SK-N-SH (cell line): ENCODE measurements around the gene CCNF. TPM values are rescaled to one million over a fixed set of nuclear protein-coding genes. Genes with fewer than 3 reads are reported as not detected.

Experiments
- CTCF ChIA-PET: fragments of 300-600, 350-600 bp; formaldehyde crosslinking; extraction: SDS; loops from one replicate; lab custom pipeline; 2021; lab: Yijun Ruan, JAX
- POLR2A ChIA-PET: fragments of 350-600 bp; sonication (Branson Sonifier 250); formaldehyde crosslinking; extraction: SDS; loops from one replicate; lab custom pipeline; 2020; ENCODE audit warnings: antibody characterized with exemption, inconsistent platforms; lab: Yijun Ruan, JAX
- DNase-seq: peaks from one replicate; pipeline ENCODE4 v3.0.0; 2012
- H2AFZ ChIP-seq: fragments of 200-600 bp; sonication (generic); 2 replicates; pipeline ENCODE4 v1.8.1; 2016; ENCODE audit warnings: antibody characterized with exemption, mild to moderate bottlenecking, low read depth
- H3F3A ChIP-seq: fragments of 200-600 bp; sonication (generic); replicated peaks from 2 replicates; pipeline ENCODE3; 2016; ENCODE audit warnings: antibody characterized with exemption, mild to moderate bottlenecking; ENCODE audit not compliant: insufficient read depth
- H3K27ac ChIP-seq, 2 experiments: fragments of 200-500 bp in 1 of 2; fragments of 200-600 bp in 1 of 2; sonication (Bioruptor generic) in 1 of 2; sonication (generic), shearing (Covaris generic) in 1 of 2; 2 replicates each; pipeline versions ENCODE4 v1.5.1 to v1.6.1; 2014 to 2016; ENCODE audit warnings: low read depth in 2 of 2, inconsistent platforms in 1 of 2, low read length in 1 of 2, mild to moderate bottlenecking in 1 of 2, mixed read lengths in 1 of 2
- H3K27me3 ChIP-seq: fragments of 200-600 bp; sonication (generic), shearing (Covaris generic); 2 replicates; pipeline ENCODE4 v1.6.1; 2016; ENCODE audit warnings: mixed run types; ENCODE audit not compliant: insufficient read depth
- H3K36me3 ChIP-seq, 2 experiments: fragments of 200-500 bp in 1 of 2; fragments of 200-600 bp in 1 of 2; sonication (Bioruptor generic) in 1 of 2; sonication (generic) in 1 of 2; replicated peaks in 1 of 2; 2 replicates each; pipeline versions ENCODE3 to v1.5.1; 2014 to 2016; ENCODE audit warnings: low read length in 1 of 2, mild to moderate bottlenecking in 1 of 2; ENCODE audit not compliant: insufficient read depth in 2 of 2, control insufficient read depth in 1 of 2
- H3K4me1 ChIP-seq, 2 experiments: fragments of 200-500 bp in 1 of 2; fragments of 200-600 bp in 1 of 2; sonication (Bioruptor generic) in 1 of 2; sonication (generic), shearing (Covaris generic) in 1 of 2; 2 replicates each; pipeline versions ENCODE4 v1.5.1 to v1.6.1; 2014 to 2016; ENCODE audit warnings: low read depth in 1 of 2, low read length in 1 of 2, mixed run types in 1 of 2; ENCODE audit not compliant: insufficient read depth in 2 of 2, control insufficient read depth in 1 of 2
- H3K4me2 ChIP-seq: fragments of 200-600 bp; sonication (generic), shearing (Covaris generic); 2 replicates; pipeline ENCODE4 v1.6.1; 2017; ENCODE audit warnings: mixed run types
- H3K4me3 ChIP-seq, 2 experiments: fragments of 200-500 bp in 1 of 2; fragments of 200-600 bp in 1 of 2; sonication (Bioruptor generic) in 1 of 2; sonication (generic), shearing (Covaris generic) in 1 of 2; 2 replicates each; pipeline versions ENCODE4 v1.5.1 to v1.8.1; 2014 to 2016; ENCODE audit warnings: low read depth in 2 of 2, inconsistent platforms in 1 of 2, low read length in 1 of 2, mild to moderate bottlenecking in 1 of 2, mixed read lengths in 1 of 2, moderate library complexity in 1 of 2
- H3K79me2 ChIP-seq: fragments of 200-600 bp; sonication (generic); 2 replicates; pipeline ENCODE4 v1.8.1; 2017; ENCODE audit warnings: mild to moderate bottlenecking; ENCODE audit not compliant: insufficient read depth
- H3K9ac ChIP-seq: fragments of 200-600 bp; sonication (generic); 2 replicates; pipeline ENCODE4 v1.6.1; 2017; ENCODE audit warnings: mixed run types
- H3K9me2 ChIP-seq: fragments of 200-600 bp; sonication (generic); 2 replicates; pipeline ENCODE4 v1.6.1; 2017; ENCODE audit warnings: mixed run types
- H3K9me3 ChIP-seq: fragments of 200-600 bp; sonication (generic); 2 replicates; pipeline ENCODE4 v1.6.1; 2017; ENCODE audit warnings: mixed run types, mild to moderate bottlenecking, moderate library complexity
- H4K20me1 ChIP-seq: fragments of 200-600 bp; sonication (generic); 2 replicates; pipeline ENCODE4 v1.6.1; 2017; ENCODE audit warnings: mild to moderate bottlenecking, mixed run types; ENCODE audit not compliant: insufficient read depth
- CTCF ChIP-seq: fragments of 200-600 bp; sonication (generic); IDR thresholded peaks from 2 replicates; pipeline ENCODE4 v1.6.1; 2017; ENCODE audit warnings: antibody characterized with exemption, mild to moderate bottlenecking, moderate library complexity
- ELF1 ChIP-seq: IDR thresholded peaks from 2 replicates; pipeline ENCODE4 v1.4.0; 2012
- FOXJ3 ChIP-seq: sonication (generic); formaldehyde crosslinking; IDR thresholded peaks from 2 replicates; pipeline ENCODE4 v1.5.1; 2020; ENCODE audit warnings: mild to moderate bottlenecking, missing genetic modification reagents
- FOXM1 ChIP-seq: IDR thresholded peaks from 2 replicates; pipeline ENCODE4 v1.4.0; 2012; ENCODE audit warnings: low read depth, mild to moderate bottlenecking
- JUND ChIP-seq: IDR thresholded peaks from 2 replicates; pipeline ENCODE4 v1.4.0; 2012
- NFIC ChIP-seq: IDR thresholded peaks from 2 replicates; pipeline ENCODE4 v1.4.0; 2012; ENCODE audit warnings: borderline replicate concordance
- NRF1 ChIP-seq: IDR thresholded peaks from 2 replicates; pipeline ENCODE4 v1.6.1; 2012; ENCODE audit warnings: low read depth, mild to moderate bottlenecking, low read length
- PBX3 ChIP-seq: IDR thresholded peaks from 2 replicates; pipeline ENCODE4; 2012
- RCOR1 ChIP-seq: fragments of 150-350 bp; IDR thresholded peaks from 2 replicates; pipeline ENCODE4 v1.6.1; 2017; ENCODE audit warnings: antibody characterized with exemption, low read length
- TCF12 ChIP-seq: IDR thresholded peaks from 2 replicates; pipeline ENCODE4 v1.4.0; 2012
- TEAD4 ChIP-seq: IDR thresholded peaks from 2 replicates; pipeline ENCODE4 v1.4.0; 2012; ENCODE audit warnings: mild to moderate bottlenecking, borderline replicate concordance; ENCODE audit not compliant: insufficient read depth
- USF2 ChIP-seq: fragments of 150-350 bp; IDR thresholded peaks from 2 replicates; pipeline ENCODE4 v1.6.1; 2017; ENCODE audit warnings: antibody characterized with exemption, low read length, low read depth, borderline replicate concordance
- YY1 ChIP-seq: IDR thresholded peaks from 2 replicates; pipeline ENCODE4 v1.4.0; 2012; ENCODE audit warnings: low read depth, mild to moderate bottlenecking
- WGBS: methylation state at CpG from one replicate; pipeline ENCODE4 v1.1.6; 2017; ENCODE audit warnings: low lambda C conversion rate; 5-methylcytosine and 5-hydroxymethylcytosine counted together
- polyA plus RNA-seq, 3 experiments: library from polyadenylated mRNA; depleted of rRNA; stranded (reverse); fragments of >200 nt; gene quantifications; 2 replicates each; pipeline ENCODE4 v1.2.3, GENCODE V29; 2012
- TF ChIP-seq, protein P1 (sequence below): IDR thresholded peaks from 2 replicates; pipeline ENCODE4 v1.4.0; 2012; ENCODE audit warnings: low read depth
- TF ChIP-seq, protein P2 (sequence below): IDR thresholded peaks from 2 replicates; pipeline ENCODE4 v1.6.1; 2012; ENCODE audit warnings: mild to moderate bottlenecking, low read depth, low read length, moderate library complexity

Gene CCNF
- polyA plus RNA-seq, 1 of the 3 experiments (the other 2 are of a cell fraction): 4.6 TPM

DNA sequence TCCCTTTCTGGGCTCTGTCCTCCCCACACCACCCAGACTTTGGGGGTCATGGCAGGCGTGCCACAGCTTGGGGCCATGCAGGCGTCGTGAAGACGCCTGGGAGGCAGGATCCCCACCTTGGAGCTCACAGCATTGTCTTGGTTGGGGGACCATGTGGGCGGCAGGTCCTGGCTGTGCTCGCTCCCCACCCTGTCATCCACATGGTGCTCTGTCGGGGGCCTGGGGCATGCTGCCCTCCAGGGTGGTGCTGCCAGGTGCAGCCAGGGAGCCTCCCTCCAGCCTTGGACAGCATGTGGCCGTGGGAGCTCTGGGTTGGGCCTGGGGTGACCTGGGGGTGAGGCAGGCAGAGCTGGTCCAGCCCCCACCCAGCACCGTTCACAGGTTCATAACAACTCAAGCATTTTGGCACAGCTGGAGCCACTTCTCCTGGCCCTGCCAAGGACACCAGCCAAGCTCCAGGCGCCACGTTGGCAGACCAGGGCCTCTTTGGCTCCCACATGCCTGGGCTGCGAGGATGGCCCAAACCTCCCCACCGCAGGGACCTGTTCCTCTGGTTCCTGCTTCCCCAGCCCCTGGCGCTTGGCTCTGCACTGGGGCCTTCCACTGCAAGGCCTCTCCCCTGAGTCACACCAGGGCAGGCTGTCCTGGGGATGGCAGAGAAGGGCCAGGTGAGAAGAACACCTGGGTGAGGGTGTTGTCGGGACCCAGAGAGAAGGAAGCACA is 69.4 kb downstream of the CCNF start:
- H3K4me3 ChIP-seq: no peak overlapping the region
- no peaks in the 10 kb centered on the region for H3K27me3 ChIP-seq
- peaks cover 2% of the 10 kb centered on the region for H3F3A ChIP-seq
- DNase-seq: no peak
- H3K9me2 ChIP-seq: no peaks in the 10 kb centered on the region
- CTCF ChIA-PET: interaction anchor here (0.9 to 4.3 kb wide), 6 partner anchors 12 to 78 kb away, joined by 3 to 95 read pairs (median 5); partner anchors contain the start of genes NTN3, TBC1D24 and TEDC2
- no peak overlapping the region for H2AFZ ChIP-seq
- 89% methylated on average over 3 of the region's 15 CpGs for WGBS
- H3K27ac ChIP-seq: no peak overlapping the region; a peak in 1 of 4 replicates
- H3K79me2 ChIP-seq: no peaks in the 10 kb centered on the region
- no peak overlapping the region for H3K4me2 ChIP-seq
- POLR2A ChIA-PET: interaction anchor here (0.6 kb wide), 1 partner anchor 503 kb away, joined by 3 read pairs; no protein-coding TSS in a partner anchor
- H3K4me1 ChIP-seq: peaks cover 0 to 27% of the 10 kb centered on the region in 2 experiments; a peak in 1 of 4 replicates
- 0 out of 2 replicates have a peak, but pooled peaks cover 4% of the 10 kb centered on the region for H4K20me1 ChIP-seq
- no peaks in the 10 kb centered on the region for H3K9me3 ChIP-seq
- no peak overlapping the region for H3K9ac ChIP-seq
- H3K36me3 ChIP-seq: peaks cover 0 to 16% of the 10 kb centered on the region in 2 experiments
- TF ChIP-seq CTCF: no peak
- no peak for TF ChIP-seq PBX3
- no peak for TF ChIP-seq FOXJ3 (CRISPR knock-in tag)
- no peak for TF ChIP-seq FOXM1
- no peak for TF ChIP-seq RCOR1
- no peak for TF ChIP-seq ELF1
- TF ChIP-seq, protein P1, sequence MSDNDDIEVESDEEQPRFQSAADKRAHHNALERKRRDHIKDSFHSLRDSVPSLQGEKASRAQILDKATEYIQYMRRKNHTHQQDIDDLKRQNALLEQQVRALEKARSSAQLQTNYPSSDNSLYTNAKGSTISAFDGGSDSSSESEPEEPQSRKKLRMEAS: no peak
- TF ChIP-seq TCF12: no peak
- TF ChIP-seq USF2: no peak
- no peak for TF ChIP-seq NRF1
- TF ChIP-seq, protein P2, sequence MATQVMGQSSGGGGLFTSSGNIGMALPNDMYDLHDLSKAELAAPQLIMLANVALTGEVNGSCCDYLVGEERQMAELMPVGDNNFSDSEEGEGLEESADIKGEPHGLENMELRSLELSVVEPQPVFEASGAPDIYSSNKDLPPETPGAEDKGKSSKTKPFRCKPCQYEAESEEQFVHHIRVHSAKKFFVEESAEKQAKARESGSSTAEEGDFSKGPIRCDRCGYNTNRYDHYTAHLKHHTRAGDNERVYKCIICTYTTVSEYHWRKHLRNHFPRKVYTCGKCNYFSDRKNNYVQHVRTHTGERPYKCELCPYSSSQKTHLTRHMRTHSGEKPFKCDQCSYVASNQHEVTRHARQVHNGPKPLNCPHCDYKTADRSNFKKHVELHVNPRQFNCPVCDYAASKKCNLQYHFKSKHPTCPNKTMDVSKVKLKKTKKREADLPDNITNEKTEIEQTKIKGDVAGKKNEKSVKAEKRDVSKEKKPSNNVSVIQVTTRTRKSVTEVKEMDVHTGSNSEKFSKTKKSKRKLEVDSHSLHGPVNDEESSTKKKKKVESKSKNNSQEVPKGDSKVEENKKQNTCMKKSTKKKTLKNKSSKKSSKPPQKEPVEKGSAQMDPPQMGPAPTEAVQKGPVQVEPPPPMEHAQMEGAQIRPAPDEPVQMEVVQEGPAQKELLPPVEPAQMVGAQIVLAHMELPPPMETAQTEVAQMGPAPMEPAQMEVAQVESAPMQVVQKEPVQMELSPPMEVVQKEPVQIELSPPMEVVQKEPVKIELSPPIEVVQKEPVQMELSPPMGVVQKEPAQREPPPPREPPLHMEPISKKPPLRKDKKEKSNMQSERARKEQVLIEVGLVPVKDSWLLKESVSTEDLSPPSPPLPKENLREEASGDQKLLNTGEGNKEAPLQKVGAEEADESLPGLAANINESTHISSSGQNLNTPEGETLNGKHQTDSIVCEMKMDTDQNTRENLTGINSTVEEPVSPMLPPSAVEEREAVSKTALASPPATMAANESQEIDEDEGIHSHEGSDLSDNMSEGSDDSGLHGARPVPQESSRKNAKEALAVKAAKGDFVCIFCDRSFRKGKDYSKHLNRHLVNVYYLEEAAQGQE: no peak
- TF ChIP-seq YY1: no peak
- no peak for TF ChIP-seq NFIC
- no peak for TF ChIP-seq JUND
- TF ChIP-seq TEAD4: no peak
- TF ChIP-seq, all 33 proteins: peak for 0
